Thyroid gland (tissue), 4 donors: ENCODE data around the gene PKP3.

ENCODE experiments used
- CTCF ChIP-seq, 6 experiments: fragments of 200-600 bp in 3 of 6; fragments of 450-650 bp in 3 of 6; sonication (generic) in 3 of 6; IDR thresholded peaks; one replicate each; pipeline ENCODE4 v1.5.1; 2016 to 2019; ENCODE audit warnings: antibody characterized with exemption in 6 of 6, mild to moderate bottlenecking in 2 of 6, inconsistent platforms in 1 of 6, moderate library complexity in 1 of 6
- POLR2A ChIP-seq, 2 donors: fragments of 450-650 bp; IDR thresholded peaks; one replicate each; pipeline ENCODE4 v1.6.1; 2017; ENCODE audit warnings: antibody characterized with exemption in 2 of 2, mild to moderate bottlenecking in 2 of 2, moderate library complexity in 1 of 2

GRCh38 chr11:405323-405953 is 11.4 kb downstream of the PKP3 start:
- TF ChIP-seq CTCF (IDR thresholded peaks at IDR 0.05) (no peak), POLR2A (IDR thresholded peaks at IDR 0.05) (no peak)
